Stimulated activated CD4-positive, alpha-beta T cell treated with anti-CD3 and anti-CD28 coated beads, Interleukin-12 subunit alpha, Interleukin-12 subunit beta, amount 100 ng/mL, for 4 hours (primary cell): ENCODE data around the gene SRSF9.
"Not testable (repeated sequence)": the region's sequence is repeated elsewhere in the genome, so short reads cannot be mapped to it uniquely, and the experiment has no call there.

Experiments
- DNase-seq: peaks from one replicate; pipeline ENCODE4 v3.0.0-alpha.2; 2020

Gene SRSF9

DNA sequence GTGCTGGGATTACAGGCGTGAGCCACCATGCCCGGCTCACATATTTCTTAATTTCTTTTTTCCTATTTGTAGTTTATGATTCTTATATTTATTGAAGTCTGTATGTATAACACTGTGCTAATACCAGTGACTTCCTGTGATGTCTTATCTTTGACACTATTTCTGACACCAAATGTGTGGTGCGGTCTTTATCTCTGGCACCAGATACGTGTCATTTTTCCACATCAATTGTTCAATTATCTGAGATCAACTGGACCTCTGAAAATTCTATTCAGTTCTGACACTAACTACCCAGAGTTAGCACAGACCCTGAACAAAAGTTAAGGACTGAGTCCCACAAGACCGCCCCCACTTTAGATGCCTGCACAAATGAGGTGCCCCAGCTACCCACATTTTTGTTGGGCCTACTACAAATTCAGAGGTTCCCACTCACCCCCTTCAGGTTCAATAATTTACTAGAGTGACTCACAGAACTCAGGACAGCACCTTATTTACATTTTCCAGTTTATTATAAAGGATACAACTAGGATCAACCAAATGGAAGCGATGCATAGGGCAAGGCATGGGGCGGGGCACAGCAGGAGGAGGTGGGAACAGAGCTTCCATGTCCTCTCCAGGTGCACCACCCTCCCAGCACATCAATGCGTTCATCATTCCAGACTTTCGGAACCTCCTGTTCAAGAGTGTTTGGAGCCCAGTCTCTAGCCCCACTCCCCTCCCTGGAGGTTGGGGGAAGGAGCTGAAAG, 11.6 kb upstream of the SRSF9 start:
- no peak for DNase-seq

DNA sequence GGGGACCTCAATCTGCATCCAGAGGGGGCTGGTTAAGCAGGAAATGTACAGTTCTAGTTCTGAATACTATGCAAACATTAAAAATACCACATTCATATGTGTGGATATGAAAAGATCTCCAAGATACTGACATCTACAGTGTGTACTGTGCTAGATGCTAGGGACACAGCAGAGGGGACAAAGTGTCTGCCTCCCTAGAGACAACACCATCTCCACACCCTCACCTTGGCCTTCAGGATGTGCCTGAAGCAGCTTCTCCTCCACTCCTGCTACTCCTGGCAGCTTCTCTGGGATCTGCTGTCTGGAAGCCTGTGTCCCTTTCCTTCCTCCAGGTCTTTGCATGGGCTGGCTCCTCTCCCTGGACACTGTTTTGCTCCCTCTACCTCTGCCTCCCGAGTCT, 10.7 kb upstream of the SRSF9 start:
- no peak for DNase-seq

DNA sequence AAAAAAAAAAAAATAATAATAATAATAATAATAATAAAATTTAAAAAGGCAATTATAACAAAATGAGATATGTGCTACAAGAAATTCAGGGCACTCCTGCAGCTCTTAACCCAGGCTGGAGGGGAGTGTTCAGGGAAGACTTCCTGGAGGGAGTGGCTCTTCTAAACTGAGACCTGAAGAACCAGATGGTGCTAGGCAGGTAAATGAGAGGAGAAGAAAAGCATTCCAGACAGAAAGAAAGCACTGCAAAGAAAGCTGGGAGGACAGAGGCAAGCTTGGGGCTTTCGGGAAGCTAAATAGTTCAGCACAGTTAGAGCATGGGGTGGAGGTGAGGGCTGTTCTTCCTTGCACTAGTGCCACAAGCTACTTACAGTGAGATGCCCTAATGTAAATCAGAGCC, 9.9 kb upstream of the SRSF9 start:
- DNase-seq, result no peak

DNA sequence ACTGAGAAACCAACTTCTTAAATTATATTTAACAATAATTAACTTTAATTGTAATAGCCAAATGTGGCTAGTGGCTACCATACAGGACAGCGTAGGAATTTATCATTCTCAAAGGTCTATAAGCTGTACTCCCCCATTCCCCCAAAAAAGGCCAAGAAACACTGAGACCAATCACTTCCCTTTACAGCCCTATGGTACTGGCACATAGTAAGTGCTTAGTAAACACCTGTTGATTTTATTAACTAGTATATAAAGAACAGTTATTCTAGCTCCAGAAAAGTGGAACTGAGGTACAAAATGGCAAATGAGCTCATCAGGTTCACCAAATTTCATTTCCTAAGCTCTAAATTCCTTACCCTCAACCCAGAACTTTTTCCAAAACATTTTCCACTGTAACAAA, 6.1 kb upstream of the SRSF9 start:
- DNase-seq, result no peak

DNA sequence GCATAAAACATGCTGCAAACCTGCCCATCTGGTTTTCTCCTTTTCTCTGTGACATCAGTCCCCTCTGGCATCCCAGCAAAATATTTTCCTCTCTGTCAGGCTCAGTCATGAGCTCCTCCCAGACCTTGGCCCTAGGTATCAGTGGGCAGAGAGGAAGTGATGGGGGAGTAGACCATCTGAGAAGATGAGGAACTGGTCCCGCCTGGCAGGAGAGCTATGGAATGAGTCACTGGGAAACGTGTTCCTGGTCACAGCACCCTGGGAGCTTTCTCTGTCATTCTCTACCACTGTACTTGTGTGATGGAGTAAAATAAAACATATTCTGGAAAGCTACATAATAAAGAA, 5.0 kb upstream of the SRSF9 start:
- DNase-seq, result no peak

DNA sequence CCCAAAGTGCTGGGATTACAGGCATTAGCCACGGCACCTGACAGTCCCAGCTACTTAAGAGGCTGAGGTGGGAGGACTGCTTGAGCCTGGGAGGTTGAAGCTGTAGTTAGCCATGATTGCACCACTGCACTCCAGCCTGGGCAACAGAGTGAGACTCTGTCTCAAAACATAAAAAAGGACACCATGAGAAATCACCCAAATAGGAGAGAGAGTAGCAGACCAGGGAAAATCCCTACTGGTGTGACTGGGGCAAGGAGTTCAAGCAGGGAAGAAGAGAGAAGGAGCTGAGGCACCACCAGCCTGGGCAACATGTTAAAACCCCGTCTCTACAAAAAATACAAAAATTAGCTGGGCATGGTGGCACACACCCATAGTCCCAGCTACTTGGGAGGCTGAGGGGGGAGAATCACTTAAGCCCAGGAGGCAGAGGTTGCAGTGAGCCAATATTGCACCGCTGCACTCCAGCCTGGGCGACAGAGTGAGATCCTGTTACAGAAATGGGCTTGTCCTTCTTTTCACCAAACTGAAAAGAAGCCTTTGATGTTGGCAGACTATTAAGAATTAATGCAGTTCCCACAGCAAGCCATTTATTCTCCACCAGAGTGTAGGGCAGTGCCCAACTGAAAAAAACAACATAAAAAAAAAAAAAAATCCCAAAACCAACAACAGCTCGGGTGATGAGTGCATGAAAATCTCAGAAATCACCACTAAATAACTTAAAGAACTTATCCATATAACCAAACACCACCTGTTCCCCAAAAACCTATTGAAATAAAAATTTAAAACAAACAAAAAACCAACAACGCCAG, 4.5 kb upstream of the SRSF9 start:
- no peak for DNase-seq

DNA sequence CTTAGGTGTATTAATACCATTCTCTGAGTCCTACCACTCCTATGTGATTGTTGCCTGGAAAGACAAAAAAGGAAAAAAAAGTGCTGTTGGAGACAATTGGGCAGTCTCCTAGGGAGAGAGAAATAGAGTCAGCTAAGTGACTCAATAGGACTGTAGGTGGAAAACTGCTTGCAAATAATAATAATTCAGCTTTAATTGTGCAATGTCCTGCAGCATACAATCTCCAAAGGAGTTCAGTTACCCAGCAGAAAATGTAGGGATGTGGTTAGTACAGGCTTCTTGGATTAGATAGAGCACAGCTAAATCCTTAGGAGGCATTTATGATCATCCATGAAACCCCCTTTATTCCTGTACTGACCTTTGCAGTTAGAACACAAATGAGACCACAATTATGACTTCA, 3.0 kb upstream of the SRSF9 start:
- DNase-seq, result no peak

DNA sequence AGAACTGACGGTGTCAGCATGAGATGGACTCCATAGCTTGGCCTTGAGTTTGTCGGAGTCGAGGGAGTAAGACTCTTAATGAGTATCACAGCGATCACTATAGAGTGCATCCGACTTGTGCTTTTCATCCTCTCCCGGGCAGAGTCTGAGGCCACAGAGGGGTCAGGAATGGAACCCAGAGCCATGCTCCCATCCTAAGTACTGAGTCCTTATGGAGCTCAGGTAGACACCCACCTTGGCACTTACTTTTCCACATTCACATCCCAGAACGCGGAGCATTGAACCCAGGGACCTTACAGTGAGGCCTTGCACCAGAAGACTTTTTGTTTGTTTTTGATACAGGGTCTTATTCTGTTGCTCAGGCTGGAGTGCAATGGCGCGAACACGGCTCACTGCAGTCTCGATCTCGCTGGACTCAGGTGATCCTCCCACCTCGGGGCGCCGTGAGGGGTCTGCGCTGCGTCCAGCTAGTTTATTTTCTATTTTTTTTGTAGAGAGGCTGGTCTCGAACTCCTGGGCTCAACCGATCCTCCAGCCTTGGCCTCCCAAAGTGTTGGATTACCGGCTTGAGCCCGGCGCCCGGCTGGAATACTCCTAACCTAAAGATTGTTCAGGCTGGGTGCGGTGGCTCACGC, 719 bp upstream of the SRSF9 start:
- no peak for DNase-seq

DNA sequence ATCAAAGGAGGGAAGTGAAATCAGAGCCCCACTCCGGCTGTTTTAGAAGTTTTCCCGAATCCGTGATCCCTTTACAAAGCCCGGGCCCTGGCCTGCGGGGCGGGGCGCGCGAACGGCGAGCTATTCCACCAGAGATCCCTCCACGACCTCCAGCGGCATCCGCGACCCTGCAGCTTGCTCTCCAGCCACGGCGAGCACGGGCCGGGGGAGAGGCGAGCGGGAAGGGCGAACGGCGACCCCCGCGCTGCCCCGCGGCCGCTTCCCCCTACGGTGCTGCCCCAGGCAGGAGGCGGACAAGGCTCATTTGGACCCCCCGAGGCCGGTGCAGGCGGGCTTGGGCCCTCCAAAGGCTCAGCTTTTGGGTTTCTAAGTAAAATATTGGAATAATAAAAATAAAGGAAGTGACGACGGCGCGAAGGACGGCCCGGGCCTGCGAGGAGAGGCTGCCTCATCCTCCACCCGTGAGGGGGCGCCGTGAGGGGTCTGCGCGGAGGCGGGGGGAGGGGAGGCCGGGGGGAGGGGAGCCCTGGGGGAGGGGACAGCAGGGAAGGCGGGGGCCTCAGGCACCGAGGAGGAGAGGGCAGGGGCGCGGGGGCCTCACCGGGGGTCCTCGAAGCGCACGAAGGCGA, 613 bp downstream of the SRSF9 start:
- peak; percentile 60 for DNase-seq

DNA sequence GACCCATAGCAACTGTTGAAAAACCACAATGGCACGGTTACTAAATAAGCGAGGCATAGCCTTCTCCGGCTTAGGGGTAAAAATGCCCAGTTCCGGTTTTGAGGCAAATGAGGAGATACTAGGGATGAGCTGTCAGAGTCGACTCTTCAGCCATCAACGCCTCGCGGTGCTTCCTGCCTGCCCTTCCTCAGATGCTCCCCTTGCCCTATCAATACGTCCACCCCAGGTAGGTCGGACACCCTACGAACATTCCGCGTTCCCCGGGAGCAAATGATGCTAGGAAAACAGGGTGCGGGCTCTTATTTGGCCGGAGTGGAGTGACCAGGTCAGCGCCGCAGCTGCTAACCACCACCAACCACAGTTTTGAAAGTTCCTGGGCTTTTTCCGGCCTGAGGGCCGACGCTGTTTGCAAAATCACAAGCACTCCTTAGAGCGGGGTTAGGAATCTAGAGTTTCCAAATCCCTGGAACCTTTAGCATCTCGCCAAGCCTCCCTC, 1.2 kb downstream of the SRSF9 start:
- no peak for DNase-seq

DNA sequence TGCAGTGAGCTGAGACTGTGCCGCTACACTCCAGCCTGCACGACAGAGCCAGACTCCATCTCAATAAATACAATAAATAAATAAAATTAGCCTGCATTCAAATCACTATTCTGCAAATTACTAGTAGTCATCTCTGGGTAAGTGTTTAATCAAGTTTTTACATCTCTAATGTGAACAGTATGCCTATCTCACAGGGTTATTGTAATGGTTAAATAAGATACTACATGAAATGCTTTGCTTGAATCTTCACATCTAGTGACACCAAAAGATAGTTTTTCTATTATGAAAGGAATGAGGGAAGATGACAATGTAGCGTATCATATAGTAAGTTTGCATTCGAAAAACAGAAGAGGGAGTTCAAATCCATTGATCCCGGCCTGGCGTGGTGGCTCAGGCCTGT, 2.1 kb downstream of the SRSF9 start:
- DNase-seq, result no peak

DNA sequence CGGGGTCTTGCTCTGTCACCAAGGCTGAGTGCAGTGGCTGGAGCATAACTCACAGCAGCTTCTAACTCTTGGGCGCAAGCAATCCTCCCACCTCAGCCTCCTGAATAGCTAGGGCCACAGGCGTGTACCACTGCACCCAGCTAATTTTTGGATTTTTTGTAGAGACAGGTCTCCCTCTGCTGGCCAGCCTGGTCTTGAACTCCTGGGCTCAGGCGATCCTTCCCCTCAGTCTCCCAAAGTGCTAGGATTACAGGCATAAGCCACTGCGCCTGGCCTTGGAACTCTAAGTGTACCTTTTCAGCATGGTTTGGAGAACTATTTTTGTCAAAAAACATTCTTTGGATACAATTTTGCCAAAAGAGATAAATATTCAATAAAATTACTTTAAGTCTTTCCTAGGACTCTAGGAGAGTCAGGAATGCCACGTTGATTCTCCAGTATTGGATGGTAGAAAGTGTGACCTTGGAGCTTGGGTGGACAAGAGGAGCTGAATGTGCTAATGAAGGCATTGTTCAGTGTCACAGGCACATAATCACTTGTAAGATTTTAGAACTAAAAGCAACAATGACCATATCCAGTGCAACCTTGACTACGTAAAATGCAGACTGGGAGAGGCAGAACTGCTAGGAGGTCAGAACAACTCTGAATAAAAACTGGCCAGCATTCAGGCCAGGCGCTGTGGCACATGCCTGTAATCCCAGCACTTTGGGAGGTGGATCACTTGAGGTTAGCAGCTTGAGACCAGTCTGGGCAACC, 2.8 kb downstream of the SRSF9 start:
- peak; percentile 28 for DNase-seq

DNA sequence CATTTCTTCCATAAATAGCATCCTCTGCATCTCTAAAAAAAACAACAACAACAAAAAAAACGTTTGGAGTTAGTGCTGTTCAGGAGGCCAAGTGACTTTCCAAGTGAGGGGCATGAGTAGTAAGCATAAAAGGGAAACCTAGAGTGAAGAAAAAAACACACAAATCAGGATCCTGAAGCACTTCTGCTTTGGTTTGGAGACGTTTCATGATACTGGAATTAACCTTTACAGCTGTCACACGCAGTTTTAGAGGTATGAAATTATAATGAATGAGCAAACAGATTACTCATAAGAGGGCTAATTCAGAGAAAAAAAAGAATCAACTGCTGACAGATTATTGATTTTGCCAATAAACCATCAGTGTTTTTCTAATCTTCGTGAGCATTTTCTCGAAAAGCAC, 3.8 kb downstream of the SRSF9 start:
- DNase-seq, result no peak

DNA sequence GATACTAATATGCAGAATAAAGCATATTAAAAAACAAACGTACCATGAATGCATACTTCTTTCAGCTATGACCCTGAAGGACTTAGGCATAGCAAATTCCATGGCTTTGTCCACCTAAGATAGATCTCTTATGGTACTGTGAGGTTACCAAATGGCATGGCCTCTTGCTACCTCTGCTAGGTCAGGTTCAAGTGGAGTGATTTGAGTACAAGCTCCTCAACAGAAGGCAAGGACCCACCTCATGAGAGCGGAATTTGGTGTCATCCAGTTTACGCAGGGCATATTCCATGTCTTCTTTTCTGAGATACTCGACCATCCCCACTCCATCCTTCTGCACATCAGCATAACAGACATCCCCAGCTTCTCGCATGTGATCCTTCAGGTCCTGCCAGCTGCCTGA, 5.8 kb downstream of the SRSF9 start:
- DNase-seq, result no peak

DNA sequence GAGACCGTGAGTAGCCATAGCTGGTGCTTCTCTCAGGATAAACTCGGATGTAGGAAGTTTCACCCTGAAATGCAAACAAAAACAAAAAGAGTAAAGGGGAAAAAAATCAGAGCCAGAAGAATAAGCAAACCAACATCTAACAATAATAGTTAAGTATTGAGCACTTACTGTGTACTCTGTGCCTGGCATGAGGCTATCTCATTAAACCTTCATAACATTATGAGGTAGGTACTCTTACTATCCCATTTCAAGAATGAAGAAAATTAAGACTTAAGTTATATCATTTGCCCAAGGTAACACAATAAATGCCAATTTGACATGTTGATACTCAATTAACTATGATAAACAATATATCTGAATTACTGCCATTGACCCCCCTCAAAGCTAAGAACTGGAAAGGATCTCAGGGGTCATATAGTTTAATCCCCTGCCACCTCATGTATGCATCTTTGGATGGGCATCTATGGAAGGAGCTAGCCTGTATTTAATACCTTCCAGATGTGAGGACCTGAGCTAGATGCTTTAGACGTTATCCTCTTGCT, 7.4 kb downstream of the SRSF9 start:
- no peak for DNase-seq

DNA sequence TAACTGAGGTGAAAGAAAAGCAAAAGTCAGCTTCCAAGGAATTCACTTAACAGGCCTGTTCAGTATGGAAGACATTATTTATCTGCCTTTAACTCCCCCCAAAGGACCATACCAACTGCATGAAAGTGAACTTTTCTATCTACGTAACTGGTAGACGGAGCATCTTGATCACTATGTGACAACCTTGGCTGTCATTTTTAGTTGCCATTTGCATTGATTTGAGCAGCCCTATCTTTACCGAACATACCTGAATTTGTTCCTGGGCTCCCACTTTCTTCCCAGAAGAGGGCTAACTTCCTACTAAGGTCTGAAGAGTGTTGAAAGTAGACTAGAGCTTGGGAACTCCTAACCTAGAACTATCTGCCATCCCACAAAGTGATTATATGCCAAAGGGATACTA, 9.4 kb downstream of the SRSF9 start:
- no peak for DNase-seq

DNA sequence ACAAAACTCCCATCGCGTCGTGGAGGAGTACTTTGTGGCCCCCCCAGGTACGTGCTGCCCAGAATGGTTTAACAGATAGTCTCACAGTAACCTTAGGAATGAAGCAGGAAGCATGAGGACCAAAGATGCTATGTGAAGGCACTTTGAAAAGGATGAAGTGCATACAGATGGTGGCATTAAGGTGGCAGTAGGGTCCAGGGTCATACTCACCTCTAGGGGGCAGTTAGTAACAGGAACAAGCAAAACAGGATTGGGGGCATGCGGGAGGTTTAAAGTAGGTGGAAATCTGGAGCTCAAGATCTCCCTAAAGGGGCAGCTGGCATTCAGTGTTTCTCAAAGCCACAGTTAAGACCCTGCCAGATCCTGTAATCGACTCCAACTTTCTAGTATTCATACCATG, 12.4 kb downstream of the SRSF9 start:
- DNase-seq, result no peak

DNA sequence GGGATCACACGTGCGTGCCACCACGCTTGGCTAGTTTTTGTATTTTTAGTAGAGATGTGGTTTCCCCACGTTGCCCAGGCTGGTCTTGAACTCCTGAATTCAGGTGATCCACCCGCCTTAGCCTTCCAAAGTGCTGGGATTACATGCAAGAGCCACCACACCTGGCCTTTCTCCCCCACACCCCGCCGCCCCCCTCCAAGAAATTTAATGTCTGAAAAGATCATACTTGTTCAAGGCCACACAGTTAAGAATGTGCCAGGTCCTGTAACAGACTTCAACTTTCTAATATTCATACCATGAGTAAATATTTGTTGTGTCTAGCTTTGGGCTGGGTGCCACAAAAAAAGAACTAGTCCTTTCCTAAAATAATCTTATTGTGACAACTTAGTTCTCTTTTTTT, 14.2 kb downstream of the SRSF9 start:
- no peak for DNase-seq

DNA sequence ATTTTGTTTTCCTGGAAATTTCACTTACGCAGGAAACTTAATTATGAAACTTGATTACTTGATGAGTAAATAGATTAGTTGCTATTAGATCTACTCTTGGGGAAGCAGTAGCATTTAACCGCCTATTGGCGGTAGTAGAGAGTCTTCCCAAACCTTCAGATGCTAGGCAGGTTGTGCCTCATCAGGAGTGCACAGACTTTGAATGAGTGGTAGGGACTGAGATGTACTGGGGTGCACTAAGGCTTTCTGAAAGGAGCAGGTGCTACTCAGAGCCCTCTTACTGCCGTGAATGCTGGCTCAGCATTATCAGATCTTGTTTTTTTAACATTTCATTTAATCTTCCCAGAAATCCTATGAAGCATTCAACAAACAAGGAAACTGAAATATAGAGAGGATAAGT, 15.6 kb downstream of the SRSF9 start:
- DNase-seq, result no peak

DNA sequence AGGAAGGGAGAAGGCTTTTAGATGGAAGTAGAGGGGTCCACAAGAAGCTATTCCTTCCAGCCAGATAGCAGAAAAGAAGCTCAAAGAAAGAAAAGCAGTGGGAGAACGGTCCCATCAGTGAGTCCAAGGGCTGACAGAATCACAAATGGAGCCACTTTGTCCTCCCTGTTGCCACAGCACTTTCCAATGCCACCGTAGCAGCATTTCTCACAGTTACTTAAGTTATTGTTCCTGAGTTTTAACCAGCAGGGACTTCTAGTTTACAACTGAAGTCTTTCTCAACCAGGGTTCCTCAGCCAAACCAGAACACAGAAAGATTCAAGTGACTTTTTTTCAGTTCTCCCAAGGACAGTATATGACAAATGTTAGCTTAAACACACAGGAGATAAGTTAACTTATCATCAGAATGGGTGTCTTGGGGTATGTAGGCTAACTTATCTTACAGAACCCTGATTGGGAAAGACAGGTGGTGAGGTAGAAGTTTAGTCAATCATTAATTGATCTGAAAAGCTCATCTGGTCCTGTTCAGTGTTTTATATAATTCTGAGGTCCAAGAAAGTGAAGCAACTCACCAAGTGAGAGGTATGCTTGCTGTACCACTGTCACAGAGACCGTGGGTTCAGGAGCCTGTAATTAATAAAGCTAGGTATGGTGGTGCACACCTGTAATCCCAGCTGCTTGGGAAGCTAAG, 16.3 kb downstream of the SRSF9 start:
- no peak for DNase-seq

DNA sequence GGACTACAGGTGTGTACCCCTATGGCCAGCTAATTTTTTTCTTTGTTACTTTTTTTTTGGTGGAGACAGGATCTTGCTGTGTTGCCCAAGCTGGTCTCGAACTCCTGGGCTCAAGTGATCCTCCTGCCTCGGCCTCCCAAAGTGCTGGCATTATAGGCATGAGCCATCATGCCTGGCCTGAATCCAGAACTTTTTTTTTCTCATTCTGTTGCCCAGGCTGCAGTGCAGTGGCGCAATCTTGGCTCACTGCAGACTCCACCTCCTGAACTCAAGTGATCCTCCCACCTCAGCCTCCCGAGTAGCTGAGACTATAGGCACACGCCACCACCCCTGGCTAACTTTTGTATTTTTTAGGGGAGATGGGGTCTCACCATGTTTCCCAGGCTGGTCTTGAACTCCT, 17.0 kb downstream of the SRSF9 start:
- not testable (repeated sequence) for DNase-seq

DNA sequence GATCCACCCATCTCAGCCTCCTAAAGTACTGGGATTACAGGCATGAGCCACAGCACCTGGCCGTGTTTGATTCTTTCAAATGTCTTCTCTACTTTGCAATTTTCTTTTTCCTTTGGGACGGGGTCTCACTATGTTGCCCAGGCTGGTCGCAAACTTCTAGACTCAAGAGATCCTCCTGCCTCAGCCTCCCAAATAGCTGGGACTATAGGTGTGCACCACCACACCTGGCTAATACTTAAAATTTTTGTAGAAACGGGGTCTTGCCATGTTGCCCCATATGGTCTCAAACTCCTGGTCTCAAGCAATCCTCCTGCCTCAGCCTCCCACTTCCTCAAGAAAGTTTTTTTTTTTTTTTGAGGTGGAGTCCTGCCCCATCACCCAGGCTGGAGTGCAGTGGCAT, 21.6 kb downstream of the SRSF9 start:
- DNase-seq, result no peak
